Endothelial cell (in vitro differentiated cells): ENCODE results near the gene MLST8. TPM values are rescaled to one million over a fixed set of nuclear protein-coding genes. Genes with fewer than 3 reads are reported as not detected.

ENCODE experiments used
- DNase-seq: peaks from one replicate; pipeline ENCODE4 v3.0.0; 2021; ENCODE audit warnings: low spot score
- H3K27ac Mint-ChIP-seq: one replicate; pipeline ENCODE4 v1.8.0; 2021; ENCODE audit warnings: mixed read lengths, inconsistent platforms; ENCODE audit not compliant: unreplicated experiment
- H3K27me3 Mint-ChIP-seq: one replicate; pipeline ENCODE4 v1.8.0; 2021; ENCODE audit warnings: mild to moderate bottlenecking, moderate library complexity, mixed read lengths, inconsistent platforms; ENCODE audit not compliant: unreplicated experiment
- H3K36me3 Mint-ChIP-seq: one replicate; pipeline ENCODE4 v1.8.0; 2021; ENCODE audit warnings: mild to moderate bottlenecking, low read depth, mixed read lengths, inconsistent platforms; ENCODE audit not compliant: unreplicated experiment
- H3K4me1 Mint-ChIP-seq: one replicate; pipeline ENCODE4 v1.8.0; 2021; ENCODE audit warnings: mild to moderate bottlenecking, mixed read lengths, inconsistent platforms; ENCODE audit not compliant: unreplicated experiment
- H3K4me3 Mint-ChIP-seq: one replicate; pipeline ENCODE4 v1.8.0; 2021; ENCODE audit warnings: mild to moderate bottlenecking, mixed read lengths, inconsistent platforms; ENCODE audit not compliant: unreplicated experiment
- H3K9me3 Mint-ChIP-seq: one replicate; pipeline ENCODE4 v1.8.0; 2021; ENCODE audit warnings: mixed read lengths, inconsistent platforms; ENCODE audit not compliant: unreplicated experiment
- CTCF ChIP-seq: fragments of 200-600 bp; sonication (generic); IDR thresholded peaks from one replicate; pipeline ENCODE4 v1.5.0; 2021; ENCODE audit warnings: antibody characterized with exemption; ENCODE audit not compliant: unreplicated experiment
- total RNA-seq: library from RNA; stranded (reverse); fragmentation: NEBNext Ultra II Directional; extraction: Animal tissue kit (Norgen Biotek cat#: 25700); gene quantifications from one replicate; pipeline ENCODE4 v1.2.1, GENCODE V29; 2021; ENCODE audit not compliant: unreplicated experiment

The MLST8 gene
- total RNA-seq, 1 donor from 2014 or later: 35.4 TPM

- Mint-ChIP-seq H3K36me3 (no peaks in the 10 kb centered on the region), H3K27me3 (peaks cover 5% of the 10 kb centered on the region), H3K4me1 (no peaks in the 10 kb centered on the region), H3K27ac (no peak overlapping the region), H3K4me3 (no peak overlapping the region), H3K9me3 (no peaks in the 10 kb centered on the region)
- TF ChIP-seq CTCF: no peak
- no peak for DNase-seq
These were observed 26.0 kb downstream of the MLST8 start for GRCh38 chr16:2231016-2231931.

DNA sequence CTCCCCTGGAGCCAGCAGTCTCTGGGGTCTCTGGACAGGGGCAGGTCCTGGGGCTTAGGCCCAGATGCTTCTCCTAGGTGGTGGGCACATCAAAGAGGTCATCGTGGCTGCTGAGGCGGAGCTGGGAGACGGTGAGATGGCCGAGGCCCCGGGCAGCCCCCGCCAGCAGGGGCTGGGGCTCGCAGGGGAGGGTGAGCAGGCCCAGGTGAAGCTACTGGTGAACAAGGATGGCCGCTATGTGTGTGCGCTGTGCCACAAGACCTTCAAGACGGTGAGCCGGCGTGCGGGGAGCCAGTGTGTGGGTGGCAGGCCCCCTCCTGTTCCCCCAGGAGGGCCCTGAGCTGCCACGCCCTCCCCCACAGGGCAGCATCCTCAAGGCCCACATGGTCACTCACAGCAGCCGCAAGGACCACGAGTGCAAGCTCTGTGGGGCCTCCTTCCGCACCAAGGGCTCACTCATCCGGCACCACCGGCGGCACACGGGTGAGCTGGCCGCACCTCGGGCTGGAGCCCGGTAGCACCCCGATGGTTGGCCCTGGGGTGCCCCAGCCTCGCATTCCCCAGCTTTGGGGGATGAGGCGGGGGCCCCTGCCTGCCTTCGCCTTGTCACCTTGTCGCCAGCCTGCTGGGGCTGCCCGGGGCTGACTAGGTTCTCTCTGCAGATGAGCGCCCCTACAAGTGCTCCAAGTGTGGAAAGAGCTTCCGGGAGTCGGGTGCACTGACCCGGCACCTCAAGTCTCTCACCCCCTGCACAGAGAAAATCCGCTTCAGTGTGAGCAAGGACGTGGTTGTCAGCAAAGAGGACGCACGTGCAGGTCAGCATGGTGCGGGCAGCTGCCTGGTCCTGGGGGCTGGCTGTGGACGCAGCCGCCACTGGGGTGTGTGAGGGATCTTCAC is 27.1 kb downstream of the MLST8 start:
- no peak for DNase-seq
- no peak overlapping the region for H3K27ac Mint-ChIP-seq
- peaks cover 5% of the 10 kb centered on the region for H3K27me3 Mint-ChIP-seq
- H3K9me3 Mint-ChIP-seq: no peaks in the 10 kb centered on the region
- no peaks in the 10 kb centered on the region for H3K36me3 Mint-ChIP-seq
- no peak overlapping the region for H3K4me3 Mint-ChIP-seq
- no peaks in the 10 kb centered on the region for H3K4me1 Mint-ChIP-seq
- TF ChIP-seq CTCF: no peak

- no peak overlapping the region for H3K4me3 Mint-ChIP-seq
- H3K27me3 Mint-ChIP-seq: peaks cover 8% of the 10 kb centered on the region
- H3K9me3 Mint-ChIP-seq: no peaks in the 10 kb centered on the region
- TF ChIP-seq CTCF: no peak
- H3K27ac Mint-ChIP-seq: no peak overlapping the region
- no peak for DNase-seq
- no peaks in the 10 kb centered on the region for H3K4me1 Mint-ChIP-seq
- H3K36me3 Mint-ChIP-seq: no peaks in the 10 kb centered on the region
These were observed 28.0 kb downstream of the MLST8 start for GRCh38 chr16:2233046-2233775.

- TF ChIP-seq CTCF: no peak
These were observed 28.9 kb downstream of the MLST8 start for GRCh38 chr16:2233872-2234812.

More at GRCh38 chr16:2233872-2234812, 28.9 kb downstream of the MLST8 start:
- Mint-ChIP-seq H3K27ac (no peak overlapping the region), H3K4me1 (no peaks in the 10 kb centered on the region), H3K27me3 (peaks cover 9% of the 10 kb centered on the region), H3K36me3 (no peaks in the 10 kb centered on the region), H3K9me3 (no peaks in the 10 kb centered on the region), H3K4me3 (no peak overlapping the region)
- DNase-seq: no peak
